SK-N-SH treated with all-trans-retinoic acid at 6 μM for 48 hours (cell line): Measurements from ENCODE around the gene NDP.

Source experiments
- ATAC-seq: fragments of 200-7000 bp; cut with Tn5 transposase; 3 replicates; pipeline ENCODE4 v1.9.1; 2020; ENCODE audit warnings: mild to moderate bottlenecking, moderate library complexity
- BACH2 ChIP-seq: fragments of 250-450 bp; sonication (Bioruptor Pico); IDR thresholded peaks from 2 replicates; pipeline ENCODE4 v1.9.0; 2021; ENCODE audit warnings: mild to moderate bottlenecking, borderline replicate concordance
- CREB5 ChIP-seq: fragments of 250-450 bp; sonication (Bioruptor Pico); IDR thresholded peaks from 2 replicates; pipeline ENCODE4 v1.5.1; 2020; ENCODE audit warnings: low read depth, mild to moderate bottlenecking, moderate library complexity
- CSRNP3 ChIP-seq: fragments of 250-450 bp; sonication (Bioruptor Pico); IDR thresholded peaks from 2 replicates; pipeline ENCODE4 v1.5.1; 2021; ENCODE audit warnings: mild to moderate bottlenecking, moderate library complexity
- ESRRG ChIP-seq: fragments of 250-450 bp; sonication (Bioruptor Pico); IDR thresholded peaks from 2 replicates; pipeline ENCODE4 v1.6.1; 2021; ENCODE audit warnings: mild to moderate bottlenecking
- GLIS3 ChIP-seq: fragments of 250-450 bp; sonication (Bioruptor Pico); IDR thresholded peaks from 2 replicates; pipeline ENCODE4 v1.5.0; 2020; ENCODE audit warnings: mild to moderate bottlenecking, moderate library complexity
- PATZ1 ChIP-seq: fragments of 250-450 bp; sonication (Bioruptor Pico); IDR thresholded peaks from 2 replicates; pipeline ENCODE4 v1.8.0; 2020; ENCODE audit warnings: mild to moderate bottlenecking, moderate library complexity, borderline replicate concordance
- PPARA ChIP-seq: fragments of 250-450 bp; sonication (Bioruptor Pico); IDR thresholded peaks from 2 replicates; pipeline ENCODE4 v1.5.0; 2020; ENCODE audit warnings: mild to moderate bottlenecking, borderline replicate concordance
- RARB ChIP-seq: fragments of 250-450 bp; sonication (Bioruptor Pico); IDR thresholded peaks from 2 replicates; pipeline ENCODE4 v1.8.0; 2021; ENCODE audit warnings: mild to moderate bottlenecking, moderate library complexity
- TOX ChIP-seq: fragments of 250-450 bp; sonication (Bioruptor Pico); IDR thresholded peaks from 2 replicates; pipeline ENCODE4 v1.8.0; 2021; ENCODE audit warnings: mild to moderate bottlenecking, moderate library complexity, borderline replicate concordance
- ZFP3 ChIP-seq: fragments of 250-450 bp; sonication (Bioruptor Pico); IDR thresholded peaks from 2 replicates; pipeline ENCODE4 v1.5.0; 2020; ENCODE audit warnings: mild to moderate bottlenecking, moderate library complexity
- ZFP30 ChIP-seq: fragments of 450-650 bp; formaldehyde crosslinking; IDR thresholded peaks from 2 replicates; pipeline ENCODE4 v1.5.0; 2022; ENCODE audit warnings: mild to moderate bottlenecking, moderate library complexity
- ZNF565 ChIP-seq: fragments of 450-650 bp; formaldehyde crosslinking; conservative IDR thresholded peaks from 2 replicates; pipeline ENCODE4 v1.5.0; 2020; ENCODE audit warnings: low read depth, mild to moderate bottlenecking, moderate library complexity
- ZNF70 ChIP-seq: fragments of 450-650 bp; formaldehyde crosslinking; IDR thresholded peaks from 2 replicates; pipeline ENCODE4 v1.5.0; 2020; ENCODE audit warnings: mild to moderate bottlenecking, moderate library complexity

The NDP gene

GRCh38 chrX:43910012-43910411, 63.2 kb downstream of the NDP start:
- TF ChIP-seq ZNF70: no peak
- no peak for TF ChIP-seq ESRRG (CRISPR knock-in tag)
- no peak for TF ChIP-seq GLIS3
- TF ChIP-seq ZNF565 (CRISPR knock-in tag): no peak
- no peak for ATAC-seq

GRCh38 chrX:43909141-43909540, 64.0 kb downstream of the NDP start:
- no peak for TF ChIP-seq CREB5 (CRISPR knock-in tag)
- no peak for TF ChIP-seq TOX (CRISPR knock-in tag)
- no peak for TF ChIP-seq ESRRG (CRISPR knock-in tag)
- no peak for TF ChIP-seq CSRNP3 (CRISPR knock-in tag)
- no peak for TF ChIP-seq ZFP3 (CRISPR knock-in tag)
- TF ChIP-seq ZFP30 (CRISPR knock-in tag): no peak
- no peak for TF ChIP-seq ZNF565 (CRISPR knock-in tag)
- no peak for ATAC-seq

- ATAC-seq: no peak
Observed at GRCh38 chrX:43899878-43900815, 73.0 kb downstream of the NDP start.

More at GRCh38 chrX:43899878-43900815, 73.0 kb downstream of the NDP start:
- TF ChIP-seq BACH2 (CRISPR knock-in tag) (no peak), TOX (CRISPR knock-in tag) (no peak), RARB (CRISPR knock-in tag) (no peak), PATZ1 (no peak), PPARA (CRISPR knock-in tag) (no peak), GLIS3 (no peak), ESRRG (CRISPR knock-in tag) (no peak)
